CD4-positive, alpha-beta T cell (primary cell): Measurements from ENCODE around the gene FAM186B. TPM values are rescaled to one million over a fixed set of nuclear protein-coding genes. Genes with fewer than 3 reads are reported as not detected.
"Not testable (repeated sequence)": the region's sequence is repeated elsewhere in the genome, so short reads cannot be mapped to it uniquely, and the experiment has no call there.

ENCODE experiments used
- ATAC-seq: fragments of 200-7000 bp; cut with Tn5 transposase; one replicate; pipeline ENCODE4 v1.10.0; 2022; ENCODE audit warnings: mild to moderate bottlenecking; ENCODE audit not compliant: poor library complexity
- CTCF ChIA-PET: fragments of 350-600 bp; sonication (Branson Sonifier 250); formaldehyde crosslinking; loops from one replicate; lab custom pipeline; 2021; ENCODE audit warnings: antibody characterized with exemption, inconsistent platforms; lab: Charles Lee
- POLR2A ChIA-PET: fragments of 350-600 bp; sonication (Branson Sonifier 250); formaldehyde crosslinking; loops from one replicate; lab custom pipeline; 2021; ENCODE audit warnings: antibody characterized with exemption, inconsistent platforms; lab: Charles Lee
- DNase-seq, 14 experiments: peaks; one replicate each; pipeline ENCODE4 v3.0.0-alpha.2; 2013 to 2020; ENCODE audit warnings: mixed read lengths in 2 of 14
- H3K27ac ChIP-seq, 2 donors: one replicate each; pipeline versions ENCODE4 v1.5.1 to v1.7.0; 2013; ENCODE audit warnings: low read length in 2 of 2, low read depth in 1 of 2, mild to moderate bottlenecking in 1 of 2
- H3K27me3 ChIP-seq, 2 experiments: 1 replicate in 1 of 2; 2 replicates in 1 of 2; pipeline versions ENCODE4 v1.6.1 to v1.7.0; 2013; ENCODE audit warnings: low read length in 2 of 2, control low read depth in 1 of 2, mild to moderate bottlenecking in 1 of 2, moderate library complexity in 1 of 2; ENCODE audit not compliant: insufficient read depth in 2 of 2, control insufficient read depth in 1 of 2
- H3K36me3 ChIP-seq: one replicate; pipeline ENCODE4 v1.6.1; 2013; ENCODE audit warnings: low read length, control low read depth; ENCODE audit not compliant: insufficient read depth
- H3K4me1 ChIP-seq: one replicate; pipeline ENCODE4 v1.6.1; 2013; ENCODE audit warnings: low read length, control low read depth; ENCODE audit not compliant: insufficient read depth
- H3K4me3 ChIP-seq: one replicate; pipeline ENCODE4 v1.5.1; 2013; ENCODE audit warnings: mild to moderate bottlenecking, low read length, moderate library complexity
- H3K9me3 ChIP-seq, 2 experiments: 1 replicate in 1 of 2; 2 replicates in 1 of 2; pipeline versions ENCODE4 v1.6.1 to v1.7.0; 2013; ENCODE audit warnings: low read length in 2 of 2, mild to moderate bottlenecking in 2 of 2, control low read depth in 1 of 2, moderate library complexity in 1 of 2; ENCODE audit not compliant: control insufficient read depth in 1 of 2, insufficient read depth in 1 of 2
- H3K27ac Mint-ChIP-seq: one replicate; pipeline ENCODE4 v1.8.0; 2020; ENCODE audit warnings: mixed read lengths
- H3K27me3 Mint-ChIP-seq: one replicate; pipeline ENCODE4 v1.8.0; 2021; ENCODE audit warnings: mixed read lengths
- H3K36me3 Mint-ChIP-seq: one replicate; pipeline ENCODE4 v1.8.0; 2021; ENCODE audit warnings: low read depth, mixed read lengths
- H3K4me1 Mint-ChIP-seq: one replicate; pipeline ENCODE4 v1.8.0; 2021; ENCODE audit warnings: low read depth, mixed read lengths
- H3K4me3 Mint-ChIP-seq: one replicate; pipeline ENCODE4 v1.8.0; 2020; ENCODE audit warnings: mild to moderate bottlenecking, mixed read lengths
- H3K9me3 Mint-ChIP-seq: one replicate; pipeline ENCODE4 v1.8.0; 2020; ENCODE audit warnings: mixed read lengths
- intact Hi-C, 2 experiments: fragments of 100-400 bp; cut with DNase I in 1 of 2; cut with micrococcal nuclease in 1 of 2; formaldehyde crosslinking; loops; one replicate each; pipeline versions ENCODE4 v1.15.1 to v1.9.0; 2023 to 2025; cut with DNase I, micrococcal nuclease
- polyA plus RNA-seq, 2 donors: library from polyadenylated mRNA; unstranded; fragments of 120-200 nt; gene quantifications; one replicate each; pipeline ENCODE4 v1.2.1, GENCODE V29; 2013
- total RNA-seq, 174 experiments: library from RNA in 2 of 174; stranded (reverse) in 2 of 174; gene quantifications; one replicate each; pipeline ENCODE4 v1.2.3 and lab custom pipeline; 2021 to 2026
- TF ChIP-seq, protein P1 (sequence below): fragments of 200-600 bp; IDR thresholded peaks from one replicate; pipeline ENCODE4 v1.8.0; 2022; ENCODE audit warnings: antibody characterized with exemption, mild to moderate bottlenecking

FAM186B gene, protein sequence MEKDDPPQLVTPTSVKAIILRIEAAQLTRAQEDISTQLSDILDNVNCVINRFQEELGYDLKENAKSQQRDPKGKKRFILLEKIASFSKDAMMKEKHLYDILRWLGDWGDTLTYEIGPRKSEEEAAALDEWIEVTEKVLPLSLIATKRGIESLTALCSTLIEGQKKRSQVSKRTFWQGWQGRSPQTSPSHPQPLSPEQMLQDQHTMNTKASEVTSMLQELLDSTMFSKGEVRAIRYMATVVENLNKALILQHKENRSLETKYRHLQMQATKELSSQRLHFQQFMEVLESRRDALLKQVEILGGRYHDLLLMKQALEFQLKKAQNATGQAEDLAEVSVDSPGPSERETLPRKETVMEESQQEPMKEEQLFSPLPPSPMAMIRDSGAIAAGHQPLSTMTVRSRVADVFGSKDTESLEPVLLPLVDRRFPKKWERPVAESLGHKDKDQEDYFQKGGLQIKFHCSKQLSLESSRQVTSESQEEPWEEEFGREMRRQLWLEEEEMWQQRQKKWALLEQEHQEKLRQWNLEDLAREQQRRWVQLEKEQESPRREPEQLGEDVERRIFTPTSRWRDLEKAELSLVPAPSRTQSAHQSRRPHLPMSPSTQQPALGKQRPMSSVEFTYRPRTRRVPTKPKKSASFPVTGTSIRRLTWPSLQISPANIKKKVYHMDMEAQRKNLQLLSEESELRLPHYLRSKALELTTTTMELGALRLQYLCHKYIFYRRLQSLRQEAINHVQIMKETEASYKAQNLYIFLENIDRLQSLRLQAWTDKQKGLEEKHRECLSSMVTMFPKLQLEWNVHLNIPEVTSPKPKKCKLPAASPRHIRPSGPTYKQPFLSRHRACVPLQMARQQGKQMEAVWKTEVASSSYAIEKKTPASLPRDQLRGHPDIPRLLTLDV
- under 1 TPM; 0.64 to 0.74 TPM for total RNA-seq
- polyA plus RNA-seq (2013, experiment 1 of 2): 0.59 TPM
- polyA plus RNA-seq (2013, experiment 2 of 2): 0.67 TPM
- 0 to 5.8 (median 0.34) reads per million in 172 experiments for total RNA-seq (lab: John Stamatoyannopoulos, UW)

DNA sequence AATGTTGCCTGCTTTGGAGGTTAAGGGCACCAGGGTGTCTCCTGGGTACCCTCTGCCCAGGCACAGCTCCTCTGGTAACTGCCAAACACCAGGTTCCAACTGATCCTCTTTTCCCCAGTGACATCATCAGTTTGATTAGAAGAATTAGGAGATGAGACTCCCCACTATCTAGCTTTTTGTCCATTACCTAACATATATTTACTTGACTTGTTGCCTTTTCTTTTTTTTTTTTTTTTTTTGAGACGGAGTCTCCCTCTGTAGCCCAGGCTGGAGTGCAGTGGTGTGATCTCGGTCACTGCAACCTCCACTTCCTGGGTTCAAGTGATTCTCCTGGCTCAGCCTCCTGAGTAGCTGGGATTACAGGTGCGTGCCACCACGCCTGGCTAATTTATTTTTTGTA lies at the start of gene FAM186B:
Gene FAM186B (minus strand): TSS at position 101 of the 400 bp plus-strand sequence. CDS start 162 bp downstream, outside the sequence.
- ATAC-seq, H3K36me3 ChIP-seq, DNase-seq, H3K4me1 Mint-ChIP-seq, H3K4me1 ChIP-seq, H3K36me3 Mint-ChIP-seq, H3K27me3 ChIP-seq, H3K9me3 Mint-ChIP-seq, H3K27me3 Mint-ChIP-seq, H3K4me3 ChIP-seq, intact Hi-C loops, H3K27ac ChIP-seq, H3K9me3 ChIP-seq, H3K27ac Mint-ChIP-seq, H3K4me3 Mint-ChIP-seq: not testable (repeated sequence)
- ChIA-PET CTCF (interaction anchor here (0.8 kb wide), 1 partner anchor 25 kb away, joined by 3 read pairs; no protein-coding TSS in a partner anchor), POLR2A (interaction anchor here (1.8 kb wide), 1 partner anchor 17 kb away, joined by 5 read pairs; no protein-coding TSS in a partner anchor)

DNA sequence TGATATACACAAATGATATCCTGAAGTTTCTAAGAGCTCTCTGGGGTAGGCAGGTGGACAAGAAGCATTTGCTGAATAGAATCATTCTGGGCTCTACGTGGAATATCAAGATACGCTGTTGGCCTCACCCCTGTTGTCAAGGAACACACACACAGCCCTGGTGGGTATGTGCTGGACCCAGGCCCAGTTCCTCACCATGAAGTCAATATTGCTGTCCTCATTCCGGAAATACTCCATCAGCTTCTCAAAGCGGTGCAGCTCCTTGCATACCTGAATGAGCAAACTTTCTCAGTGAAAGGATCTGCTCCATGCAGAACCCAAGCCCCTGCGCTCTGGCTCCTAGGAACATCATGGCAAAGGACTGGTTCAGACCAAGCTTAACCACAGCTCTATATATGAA lies 49.3 kb upstream of the FAM186B start:
- Mint-ChIP-seq H3K4me1 (peaks cover 45% of the 10 kb centered on the region), H3K36me3 (peaks cover 98% of the 10 kb centered on the region), H3K9me3 (no peaks in the 10 kb centered on the region), H3K27me3 (no peaks in the 10 kb centered on the region), H3K4me3 (no peak overlapping the region), H3K27ac (peak overlapping the region; percentile 82)
- intact Hi-C loops: no loop called here
- ChIA-PET POLR2A (interaction anchor here (0.9 to 2.2 kb wide), 2 partner anchors 9 to 87 kb away, joined by 3 to 6 read pairs; partner anchors contain the start of gene TMBIM6), CTCF (interaction anchor here (0.9 to 1.2 kb wide), 3 partner anchors 15 to 48 kb away, joined by 3 read pairs; no protein-coding TSS in a partner anchor)
- ATAC-seq (no peak), DNase-seq (no peak)
- Histone ChIP-seq H3K9me3 (no peaks in the 10 kb centered on the region), H3K4me3 (no peak overlapping the region), H3K36me3 (peaks cover 80% of the 10 kb centered on the region), H3K27me3 (no peaks in the 10 kb centered on the region), H3K27ac (no peak overlapping the region), H3K4me1 (peaks cover 31% of the 10 kb centered on the region)
- TF ChIP-seq, protein P1, sequence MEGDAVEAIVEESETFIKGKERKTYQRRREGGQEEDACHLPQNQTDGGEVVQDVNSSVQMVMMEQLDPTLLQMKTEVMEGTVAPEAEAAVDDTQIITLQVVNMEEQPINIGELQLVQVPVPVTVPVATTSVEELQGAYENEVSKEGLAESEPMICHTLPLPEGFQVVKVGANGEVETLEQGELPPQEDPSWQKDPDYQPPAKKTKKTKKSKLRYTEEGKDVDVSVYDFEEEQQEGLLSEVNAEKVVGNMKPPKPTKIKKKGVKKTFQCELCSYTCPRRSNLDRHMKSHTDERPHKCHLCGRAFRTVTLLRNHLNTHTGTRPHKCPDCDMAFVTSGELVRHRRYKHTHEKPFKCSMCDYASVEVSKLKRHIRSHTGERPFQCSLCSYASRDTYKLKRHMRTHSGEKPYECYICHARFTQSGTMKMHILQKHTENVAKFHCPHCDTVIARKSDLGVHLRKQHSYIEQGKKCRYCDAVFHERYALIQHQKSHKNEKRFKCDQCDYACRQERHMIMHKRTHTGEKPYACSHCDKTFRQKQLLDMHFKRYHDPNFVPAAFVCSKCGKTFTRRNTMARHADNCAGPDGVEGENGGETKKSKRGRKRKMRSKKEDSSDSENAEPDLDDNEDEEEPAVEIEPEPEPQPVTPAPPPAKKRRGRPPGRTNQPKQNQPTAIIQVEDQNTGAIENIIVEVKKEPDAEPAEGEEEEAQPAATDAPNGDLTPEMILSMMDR: no peak

DNA sequence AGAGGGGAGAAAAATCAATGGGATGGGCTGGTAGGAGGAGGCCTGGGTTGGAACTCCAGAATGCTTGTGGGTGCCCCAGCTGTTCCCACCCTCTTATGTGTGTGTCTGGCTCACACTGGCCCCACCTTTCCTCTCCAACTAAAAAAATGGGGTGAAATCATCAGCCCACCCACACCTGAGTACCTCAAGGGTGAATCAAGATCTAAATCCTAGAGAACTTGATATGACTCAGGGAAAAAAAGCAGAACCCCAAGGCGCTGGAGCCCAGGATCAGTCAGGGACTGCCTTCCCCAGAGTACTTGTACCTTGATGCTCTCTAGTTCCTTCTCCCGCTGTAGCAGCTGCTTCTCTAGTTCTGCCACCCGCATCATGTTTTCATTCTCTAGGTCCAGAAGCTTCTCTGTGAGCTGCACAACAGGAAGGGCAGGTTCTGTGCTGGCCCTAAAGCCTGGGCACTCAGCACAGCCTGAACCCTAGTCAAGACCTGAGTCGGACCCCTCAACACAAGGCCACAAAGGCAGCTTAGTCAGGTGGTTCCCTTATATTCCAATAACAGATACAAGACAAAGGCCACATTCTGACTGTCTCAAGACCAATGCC lies 47.6 kb upstream of the FAM186B start:
- ChIA-PET POLR2A (interaction anchor here (1.1 to 2.2 kb wide), 3 partner anchors 10 to 88 kb away, joined by 4 to 6 read pairs (median 6); partner anchors contain the start of gene TMBIM6), CTCF (interaction anchor here (2.0 kb wide), 1 partner anchor 54 kb away, joined by 6 read pairs; the partner anchor contains the start of gene FMNL3)
- peaks cover 82% of the 10 kb centered on the region for H3K36me3 ChIP-seq
- DNase-seq: no peak
- intact Hi-C loops: no loop called here
- Mint-ChIP-seq H3K36me3 (peaks cover 100% of the 10 kb centered on the region), H3K27me3 (no peaks in the 10 kb centered on the region), H3K4me3 (no peak overlapping the region), H3K4me1 (peaks cover 56% of the 10 kb centered on the region), H3K27ac (peak overlapping the region; percentile 53), H3K9me3 (no peaks in the 10 kb centered on the region)
- TF ChIP-seq, protein P1: no peak
- no peak for ATAC-seq
- H3K4me3 ChIP-seq: no peak overlapping the region
- no peak overlapping the region for H3K27ac ChIP-seq
- H3K27me3 ChIP-seq: no peaks in the 10 kb centered on the region
- no peaks in the 10 kb centered on the region for H3K9me3 ChIP-seq
- peaks cover 42% of the 10 kb centered on the region for H3K4me1 ChIP-seq
